Tibial nerve (tissue), 4 donors: ENCODE measurements around the gene PCCB. TPM values are rescaled to one million over a fixed set of nuclear protein-coding genes. Genes with fewer than 3 reads are reported as not detected.
"Not testable (repeated sequence)": the region's sequence is repeated elsewhere in the genome, so short reads cannot be mapped to it uniquely, and the experiment has no call there.

ENCODE experiments used
- DNase-seq, 2 donors: peaks; one replicate each; pipeline ENCODE4 v3.0.0-alpha.2; 2019; ENCODE audit warnings: low spot score in 2 of 2
- H3K27ac ChIP-seq, 4 donors: fragments of 200-600 bp; sonication (generic) in 3 of 4; one replicate each; pipeline ENCODE4 v1.5.1; 2017 to 2019; ENCODE audit warnings: mild to moderate bottlenecking in 1 of 4
- H3K27me3 ChIP-seq, 2 donors: fragments of 200-600 bp; sonication (generic) in 1 of 2; one replicate each; pipeline versions ENCODE4 v1.5.1 to v1.6.0; 2017 to 2019
- H3K36me3 ChIP-seq, 3 donors: fragments of 200-600 bp; sonication (generic); one replicate each; pipeline ENCODE4 v1.5.1; 2018 to 2019
- H3K4me1 ChIP-seq, 4 donors: fragments of 200-600 bp; sonication (generic) in 3 of 4; one replicate each; pipeline ENCODE4 v1.5.1; 2017 to 2019
- H3K4me3 ChIP-seq, 4 donors: fragments of 200-600 bp; sonication (generic) in 3 of 4; one replicate each; pipeline ENCODE4 v1.5.1; 2017 to 2019; ENCODE audit warnings: mild to moderate bottlenecking in 1 of 4, moderate library complexity in 1 of 4
- H3K9me3 ChIP-seq, 4 donors: fragments of 200-600 bp; sonication (generic) in 3 of 4; one replicate each; pipeline ENCODE4 v1.5.1; 2017 to 2019
- EP300 ChIP-seq, 2 donors: sonication (generic); formaldehyde crosslinking; IDR thresholded peaks; one replicate each; pipeline ENCODE4 v1.6.1; 2017; ENCODE audit warnings: antibody characterized with exemption in 2 of 2, mild to moderate bottlenecking in 1 of 2
- POLR2A ChIP-seq, 2 donors: fragments of 450-650 bp; IDR thresholded peaks; one replicate each; pipeline ENCODE4 v1.6.1; 2017; ENCODE audit warnings: antibody characterized with exemption in 2 of 2, mild to moderate bottlenecking in 2 of 2, moderate library complexity in 2 of 2
- WGBS, 2 donors: methylation state at CpG; one replicate each; pipeline ENCODE4 v1.1.5; 2018; 5-methylcytosine and 5-hydroxymethylcytosine counted together
- total RNA-seq, 4 donors: library from RNA; depleted of rRNA; stranded (reverse); fragments of >200 nt; gene quantifications; one replicate each; pipeline ENCODE4 v1.1.0, GENCODE V29; 2016
- TF ChIP-seq, protein P1 (sequence below), 5 experiments: fragments of 200-600 bp in 3 of 5; fragments of 450-650 bp in 2 of 5; sonication (generic) in 3 of 5; IDR thresholded peaks; one replicate each; pipeline ENCODE4 v1.5.1; 2016 to 2019; ENCODE audit warnings: antibody characterized with exemption in 5 of 5, mild to moderate bottlenecking in 3 of 5, moderate library complexity in 2 of 5

The PCCB gene
- total RNA-seq, 4 donors from 2014 or later: 19.8 to 47.4 (median 27.8) TPM

DNA sequence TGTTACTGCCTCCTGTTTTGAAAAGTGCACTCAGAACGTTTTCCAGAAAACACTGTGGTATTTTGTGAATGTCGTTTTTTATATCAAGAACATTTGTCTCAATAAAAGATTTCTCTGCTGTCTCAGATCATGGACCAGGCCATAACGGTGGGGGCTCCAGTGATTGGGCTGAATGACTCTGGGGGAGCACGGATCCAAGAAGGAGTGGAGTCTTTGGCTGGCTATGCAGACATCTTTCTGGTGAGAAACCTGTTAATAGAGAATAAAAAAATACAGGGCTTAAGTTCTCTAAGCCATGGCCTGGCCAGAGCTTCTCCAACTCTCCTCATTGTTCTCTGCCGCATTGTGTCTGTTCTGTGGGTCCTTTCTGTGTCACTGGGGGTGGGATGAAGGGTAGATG, 11.7 kb downstream of the PCCB start:
- TF ChIP-seq, protein P1, sequence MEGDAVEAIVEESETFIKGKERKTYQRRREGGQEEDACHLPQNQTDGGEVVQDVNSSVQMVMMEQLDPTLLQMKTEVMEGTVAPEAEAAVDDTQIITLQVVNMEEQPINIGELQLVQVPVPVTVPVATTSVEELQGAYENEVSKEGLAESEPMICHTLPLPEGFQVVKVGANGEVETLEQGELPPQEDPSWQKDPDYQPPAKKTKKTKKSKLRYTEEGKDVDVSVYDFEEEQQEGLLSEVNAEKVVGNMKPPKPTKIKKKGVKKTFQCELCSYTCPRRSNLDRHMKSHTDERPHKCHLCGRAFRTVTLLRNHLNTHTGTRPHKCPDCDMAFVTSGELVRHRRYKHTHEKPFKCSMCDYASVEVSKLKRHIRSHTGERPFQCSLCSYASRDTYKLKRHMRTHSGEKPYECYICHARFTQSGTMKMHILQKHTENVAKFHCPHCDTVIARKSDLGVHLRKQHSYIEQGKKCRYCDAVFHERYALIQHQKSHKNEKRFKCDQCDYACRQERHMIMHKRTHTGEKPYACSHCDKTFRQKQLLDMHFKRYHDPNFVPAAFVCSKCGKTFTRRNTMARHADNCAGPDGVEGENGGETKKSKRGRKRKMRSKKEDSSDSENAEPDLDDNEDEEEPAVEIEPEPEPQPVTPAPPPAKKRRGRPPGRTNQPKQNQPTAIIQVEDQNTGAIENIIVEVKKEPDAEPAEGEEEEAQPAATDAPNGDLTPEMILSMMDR (IDR thresholded peaks at IDR 0.05): no peak
- TF ChIP-seq EP300 (IDR thresholded peaks at IDR 0.05) (no peak), POLR2A (IDR thresholded peaks at IDR 0.05) (no peak)
- 63 to 64% methylated on average over 5 of the region's 5 CpGs for WGBS, 2 donors
- no peak for DNase-seq
- H3K27me3 ChIP-seq: no peaks in the 10 kb centered on the region
- no peak overlapping the region for H3K27ac ChIP-seq
- no peak overlapping the region for H3K4me3 ChIP-seq
- H3K36me3 ChIP-seq: peaks cover 0 to 97% (median 6%) of the 10 kb centered on the region in 3 donors
- H3K9me3 ChIP-seq: no peaks in the 10 kb centered on the region
- H3K4me1 ChIP-seq: no peaks in the 10 kb centered on the region

GRCh38 chr3:136262559-136262958, 12.4 kb downstream of the PCCB start:
- WGBS, 2 donors: 76 to 86% methylated on average over 2 of the region's 2 CpGs
- no peaks in the 10 kb centered on the region for H3K27me3 ChIP-seq
- no peak for TF ChIP-seq EP300 (IDR thresholded peaks at IDR 0.05)
- no peak for TF ChIP-seq POLR2A (IDR thresholded peaks at IDR 0.05)
- TF ChIP-seq, protein P1 (IDR thresholded peaks at IDR 0.05): no peak
- H3K27ac ChIP-seq: no peak overlapping the region
- H3K4me1 ChIP-seq: no peaks in the 10 kb centered on the region
- peaks cover 0 to 97% (median 6%) of the 10 kb centered on the region in 3 donors for H3K36me3 ChIP-seq
- DNase-seq: no peak
- H3K4me3 ChIP-seq: no peak overlapping the region
- no peaks in the 10 kb centered on the region for H3K9me3 ChIP-seq

GRCh38 chr3:136263251-136263650, 13.1 kb downstream of the PCCB start:
- peaks cover 0 to 91% (median 6%) of the 10 kb centered on the region in 3 donors for H3K36me3 ChIP-seq
- DNase-seq: no peak

DNA sequence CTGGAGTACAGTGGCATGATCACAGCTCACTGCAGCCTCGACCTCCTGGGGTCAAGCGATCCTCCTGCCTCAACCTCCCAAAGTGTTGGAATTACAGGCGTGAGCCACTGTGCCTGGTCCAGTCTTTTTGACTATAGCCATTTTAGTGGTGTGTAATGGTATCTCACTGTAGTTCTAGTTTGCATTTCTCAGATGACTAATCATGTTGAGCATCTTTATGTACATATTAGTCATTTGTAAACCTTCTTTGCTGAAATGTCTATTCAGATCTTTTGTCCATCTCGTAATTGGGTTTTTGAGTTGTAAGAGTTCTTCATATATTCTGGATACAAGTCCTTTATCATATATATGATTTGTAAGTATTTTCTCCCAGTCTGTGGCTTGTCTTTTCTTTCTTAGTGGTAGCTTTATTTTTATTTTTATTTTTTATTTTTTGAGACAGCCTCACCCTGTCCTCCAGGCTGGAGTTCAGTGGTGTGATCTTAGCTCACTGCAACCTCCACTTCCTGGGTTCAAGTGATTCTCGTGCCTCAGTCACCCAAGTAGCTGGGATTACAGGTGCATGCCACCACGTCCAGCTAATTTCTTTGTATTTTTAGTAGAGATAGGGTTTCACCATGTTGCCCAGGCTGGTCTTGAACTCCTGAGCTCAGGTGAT, 16.5 kb downstream of the PCCB start:
- DNase-seq, H3K4me3 ChIP-seq, H3K9me3 ChIP-seq, H3K27ac ChIP-seq, H3K27me3 ChIP-seq, H3K4me1 ChIP-seq: not testable (repeated sequence)
- peaks cover 0 to 81% (median 5%) of the 10 kb centered on the region in 3 donors for H3K36me3 ChIP-seq
- 92 to 94% methylated on average over 6 of the region's 6 CpGs for WGBS, 2 donors

More at GRCh38 chr3:136263251-136263650, 13.1 kb downstream of the PCCB start:
- 96 to 98% methylated on average over 7 of the region's 7 CpGs for WGBS, 2 donors
- Histone ChIP-seq H3K27me3 (no peaks in the 10 kb centered on the region), H3K9me3 (no peaks in the 10 kb centered on the region), H3K4me1 (no peaks in the 10 kb centered on the region), H3K27ac (no peak overlapping the region), H3K4me3 (no peak overlapping the region)
- TF ChIP-seq, protein P1 (IDR thresholded peaks at IDR 0.05): no peak
- TF ChIP-seq EP300 (IDR thresholded peaks at IDR 0.05) (no peak), POLR2A (IDR thresholded peaks at IDR 0.05) (no peak)

GRCh38 chr3:136267235-136267634, 17.1 kb downstream of the PCCB start:
- H3K27me3 ChIP-seq: no peaks in the 10 kb centered on the region
- H3K27ac ChIP-seq: no peak overlapping the region
- 91 to 97% methylated on average over 6 of the region's 6 CpGs for WGBS, 2 donors
- TF ChIP-seq EP300 (IDR thresholded peaks at IDR 0.05) (no peak), POLR2A (IDR thresholded peaks at IDR 0.05) (no peak)
- TF ChIP-seq, protein P1 (IDR thresholded peaks at IDR 0.05): no peak
- no peak for DNase-seq
- no peaks in the 10 kb centered on the region for H3K9me3 ChIP-seq
- H3K4me3 ChIP-seq: no peak overlapping the region
- H3K36me3 ChIP-seq: peaks cover 0 to 76% (median 4%) of the 10 kb centered on the region in 3 donors
- no peaks in the 10 kb centered on the region for H3K4me1 ChIP-seq
